H1 (cell line): ENCODE results near the gene ATP5ME. TPM values are rescaled to one million over a fixed set of nuclear protein-coding genes. Genes with fewer than 3 reads are reported as not detected.

Experiments
- CTCF ChIA-PET: fragments of 300-600 bp; sonication (Branson Sonifier 250); formaldehyde crosslinking; loops from one replicate; lab custom pipeline; 2021; ENCODE audit not compliant: partially characterized antibody; lab: Charles Lee
- POLR2A ChIA-PET: fragments of 300-600 bp; sonication (Branson Sonifier 250); formaldehyde crosslinking; loops from one replicate; lab custom pipeline; 2021; ENCODE audit warnings: inconsistent platforms; ENCODE audit not compliant: partially characterized antibody; lab: Charles Lee
- DNase-seq, 2 experiments: peaks; one replicate each; pipeline versions ENCODE4 v3.0.0 to v3.0.0-alpha.2; 2010 to 2022; ENCODE audit warnings: low spot score in 2 of 2, low read depth in 1 of 2, mixed read lengths in 1 of 2
- FAIRE-seq: peaks from 2 replicates; lab custom pipeline; 2011; peaks lifted over from hg19 to GRCh38; lab: Jason Lieb, UNC
- H2AFZ ChIP-seq: 2 replicates; pipeline ENCODE4 v1.8.1; 2012; ENCODE audit warnings: low read length, inconsistent platforms
- H2AK5ac ChIP-seq: 2 replicates; pipeline ENCODE4 v1.6.1; 2013; ENCODE audit warnings: low read depth, low read length
- H2BK120ac ChIP-seq: replicated peaks from 2 replicates; pipeline ENCODE3; 2013; ENCODE audit warnings: low read depth, low read length, inconsistent platforms
- H2BK12ac ChIP-seq: 2 replicates; pipeline ENCODE4 v1.6.1; 2013; ENCODE audit warnings: low read depth, low read length
- H2BK15ac ChIP-seq: 2 replicates; pipeline ENCODE4 v1.6.1; 2013; ENCODE audit warnings: low read length
- H2BK20ac ChIP-seq: 2 replicates; pipeline ENCODE4 v1.6.1; 2013; ENCODE audit warnings: low read length
- H2BK5ac ChIP-seq: 2 replicates; pipeline ENCODE4 v1.6.1; 2013; ENCODE audit warnings: low read depth, low read length
- H3K14ac ChIP-seq: 2 replicates; pipeline ENCODE4 v1.6.1; 2013; ENCODE audit warnings: inconsistent platforms; ENCODE audit not compliant: insufficient read length
- H3K18ac ChIP-seq: 2 replicates; pipeline ENCODE4 v1.6.1; 2013; ENCODE audit warnings: low read length; ENCODE audit errors: extremely low read depth
- H3K23ac ChIP-seq: 2 replicates; pipeline ENCODE4 v1.6.1; 2013; ENCODE audit warnings: inconsistent platforms; ENCODE audit not compliant: insufficient read length
- H3K23me2 ChIP-seq: 2 replicates; pipeline ENCODE4 v1.6.1; 2013; ENCODE audit warnings: low read depth, low read length
- H3K27ac ChIP-seq: 2 replicates; pipeline ENCODE4 v1.6.1; 2011; ENCODE audit warnings: low read depth, low read length, inconsistent platforms
- H3K27me3 ChIP-seq, 4 experiments: replicated peaks in 1 of 4; 1 replicate in 1 of 4; 2 replicates in 3 of 4; pipeline versions ENCODE4 v1.6.1 to v1.8.1; 2011 to 2013; ENCODE audit warnings: low read length in 3 of 4, mild to moderate bottlenecking in 3 of 4, inconsistent platforms in 2 of 4, mixed read lengths in 2 of 4, moderate library complexity in 1 of 4; ENCODE audit not compliant: control insufficient read depth in 3 of 4, insufficient read depth in 3 of 4; ENCODE audit errors: extremely low read depth in 1 of 4
- H3K36me3 ChIP-seq, 4 experiments: 2 replicates each; pipeline versions ENCODE4 v1.6.1 to v1.8.1; 2011 to 2013; ENCODE audit warnings: mild to moderate bottlenecking in 4 of 4, low read length in 3 of 4, moderate library complexity in 2 of 4, control low read depth in 1 of 4, inconsistent platforms in 1 of 4; ENCODE audit not compliant: insufficient read depth in 4 of 4, control insufficient read depth in 2 of 4
- H3K4ac ChIP-seq: replicated peaks from 2 replicates; pipeline ENCODE3; 2013; ENCODE audit warnings: low read length, low read depth, mixed read lengths, inconsistent platforms; ENCODE audit not compliant: insufficient read length
- H3K4me1 ChIP-seq, 4 experiments: replicated peaks in 1 of 4; 1 replicate in 1 of 4; 2 replicates in 3 of 4; pipeline versions ENCODE4 v1.6.1 to v1.8.1; 2011 to 2013; ENCODE audit warnings: low read length in 3 of 4, inconsistent platforms in 2 of 4, mixed read lengths in 1 of 4; ENCODE audit not compliant: insufficient read depth in 4 of 4, control insufficient read depth in 3 of 4
- H3K4me2 ChIP-seq, 2 experiments: 2 replicates each; pipeline versions ENCODE4 v1.6.1 to v1.8.1; 2011 to 2013; ENCODE audit warnings: low read depth in 2 of 2, low read length in 2 of 2, control low read depth in 1 of 2, inconsistent platforms in 1 of 2, mild to moderate bottlenecking in 1 of 2; ENCODE audit not compliant: insufficient read depth in 1 of 2
- H3K4me3 ChIP-seq, 4 experiments: fragments of 200-600, 300-600 bp in 1 of 4; sonication (generic), shearing (Covaris generic), sonication (Bioruptor Twin) in 1 of 4; 2 replicates each; pipeline versions ENCODE4 v1.5.1 to v1.8.1; 2011 to 2016; ENCODE audit warnings: low read length in 4 of 4, low read depth in 3 of 4, control low read depth in 2 of 4, inconsistent platforms in 2 of 4, mild to moderate bottlenecking in 2 of 4, mixed read lengths in 1 of 4, moderate library complexity in 1 of 4; ENCODE audit not compliant: insufficient read depth in 2 of 4; ENCODE audit errors: extremely low read depth in 1 of 4
- H3K56ac ChIP-seq: replicated peaks from 2 replicates; pipeline ENCODE3; 2013; ENCODE audit warnings: low read depth, mild to moderate bottlenecking, mixed read lengths, low read length, inconsistent platforms; ENCODE audit not compliant: insufficient read length
- H3K79me1 ChIP-seq: 2 replicates; pipeline ENCODE4 v1.6.1; 2013; ENCODE audit warnings: low read depth, low read length, control low read depth
- H3K79me2 ChIP-seq, 2 experiments: 2 replicates each; pipeline versions ENCODE4 v1.6.1 to v1.8.1; 2012 to 2013; ENCODE audit warnings: low read length in 2 of 2, mild to moderate bottlenecking in 2 of 2, inconsistent platforms in 1 of 2; ENCODE audit not compliant: insufficient read depth in 2 of 2, control insufficient read depth in 1 of 2
- H3K9ac ChIP-seq, 4 experiments: replicated peaks in 1 of 4; 1 replicate in 1 of 4; 2 replicates in 3 of 4; pipeline versions ENCODE4 v1.6.1 to v1.8.1; 2011 to 2013; ENCODE audit warnings: low read depth in 3 of 4, low read length in 3 of 4, control low read depth in 2 of 4, mild to moderate bottlenecking in 2 of 4, moderate library complexity in 2 of 4, inconsistent platforms in 1 of 4; ENCODE audit errors: extremely low read depth in 1 of 4
- H3K9me3 ChIP-seq, 2 experiments: 2 replicates each; pipeline versions ENCODE4 v1.6.1 to v1.8.1; 2012 to 2013; ENCODE audit warnings: mild to moderate bottlenecking in 2 of 2, moderate library complexity in 2 of 2, control low read depth in 1 of 2, inconsistent platforms in 1 of 2, low read depth in 1 of 2, low read length in 1 of 2, mixed read lengths in 1 of 2; ENCODE audit not compliant: insufficient read depth in 2 of 2
- H4K20me1 ChIP-seq, 2 experiments: replicated peaks in 1 of 2; 2 replicates each; pipeline versions ENCODE3 to v1.8.1; 2011 to 2013; ENCODE audit warnings: inconsistent platforms in 2 of 2, low read length in 2 of 2, mild to moderate bottlenecking in 1 of 2; ENCODE audit not compliant: insufficient read depth in 2 of 2, control insufficient read depth in 1 of 2
- H4K5ac ChIP-seq: 2 replicates; pipeline ENCODE4 v1.6.1; 2013; ENCODE audit warnings: low read length, low read depth, mixed read lengths, inconsistent platforms; ENCODE audit not compliant: insufficient read length
- H4K8ac ChIP-seq: 2 replicates; pipeline ENCODE4 v1.8.0; 2013; ENCODE audit warnings: mild to moderate bottlenecking, moderate library complexity, low read length, inconsistent platforms; ENCODE audit not compliant: insufficient read depth; ENCODE audit errors: extremely low read depth
- H4K91ac ChIP-seq: replicated peaks from 2 replicates; pipeline ENCODE3; 2013; ENCODE audit warnings: low read length, mixed read lengths, inconsistent platforms; ENCODE audit not compliant: insufficient read length
- ATF2 ChIP-seq: IDR thresholded peaks from 2 replicates; pipeline ENCODE4 v1.6.1; 2012; ENCODE audit warnings: low read length, inconsistent platforms
- GABPA ChIP-seq: IDR thresholded peaks from 2 replicates; pipeline ENCODE4 v1.6.1; 2011; ENCODE audit warnings: mild to moderate bottlenecking, low read length, moderate library complexity, borderline replicate concordance; ENCODE audit not compliant: insufficient read depth
- KDM4A ChIP-seq: IDR thresholded peaks from one replicate; pipeline ENCODE4 v1.7.1; 2012; ENCODE audit warnings: low read depth, mild to moderate bottlenecking, moderate library complexity, low read length, inconsistent platforms; ENCODE audit not compliant: severe bottlenecking
- KDM5A ChIP-seq: fragments of 200-600 bp; IDR thresholded peaks from 2 replicates; pipeline ENCODE4 v1.7.1; 2012; ENCODE audit warnings: mild to moderate bottlenecking, low read length, inconsistent platforms, mixed read lengths
- TAF7 ChIP-seq: optimal IDR thresholded peaks from 2 replicates; pipeline ENCODE3; 2011; ENCODE audit warnings: low read depth, mild to moderate bottlenecking, inconsistent platforms, low read length, moderate library complexity, borderline replicate concordance
- ZNF274 ChIP-seq: IDR thresholded peaks from 2 replicates; pipeline ENCODE4 v1.7.0; 2012; ENCODE audit warnings: low read length, borderline replicate concordance; ENCODE audit errors: extremely low read depth
- WGBS, 2 experiments: shearing (Covaris generic) in 1 of 2; methylation state at CpG; one replicate each; pipeline versions ENCODE4 v1.1.6 to v1.1.7; 2013 to 2015; ENCODE audit warnings: low lambda C conversion rate in 2 of 2, mixed read lengths in 2 of 2, inconsistent platforms in 1 of 2, low coverage in 1 of 2, missing lambda C conversion rate in 1 of 2; ENCODE audit not compliant: insufficient replicate concordance in 2 of 2, insufficient coverage in 1 of 2, insufficient read length in 1 of 2; ENCODE audit errors: extremely low coverage in 1 of 2, missing lambda C conversion rate in 1 of 2; 5-methylcytosine and 5-hydroxymethylcytosine counted together
- polyA plus RNA-seq, 7 experiments: library from polyadenylated mRNA; depleted of rRNA in 3 of 7; stranded (reverse) in 5 of 7; unstranded in 2 of 7; fragments of >200 nt in 5 of 7; fragments of 200-250 nt in 2 of 7; gene quantifications; 1 replicate in 5 of 7; 2 replicates in 1 of 7; 4 replicates in 1 of 7; pipeline versions ENCODE4 v1.2.1 to v1.2.3, GENCODE V29; 2011 to 2013; ENCODE audit warnings: missing spikeins in 2 of 7, mixed read lengths in 2 of 7
- total RNA-seq: library from RNA; stranded (reverse); fragmentation: NEBNext Ultra II Directional; extraction: Animal tissue kit (Norgen Biotek cat#: 25700); gene quantifications from 2 replicates; pipeline ENCODE4 v1.2.1, GENCODE V29; 2021

ATP5ME gene
- total and polyA plus RNA-seq, 2 of the 8 experiments (the other 6 are each of a cell fraction or from before 2014, with no cell fraction given): 375 to 450 TPM

GRCh38 chr4:627347-628125 lies 46.5 kb downstream of the ATP5ME start:
- Histone ChIP-seq H3K4ac (no peak overlapping the region), H3K27ac (no peak overlapping the region)
- FAIRE-seq: no peak

More at GRCh38 chr4:627347-628125, 46.5 kb downstream of the ATP5ME start:
- no peak overlapping the region for H2BK5ac ChIP-seq
- H4K91ac ChIP-seq: no peak overlapping the region
- no peak overlapping the region for H2BK120ac ChIP-seq
- no peaks in the 10 kb centered on the region for H3K36me3 ChIP-seq
- H3K9ac ChIP-seq: no peak overlapping the region
- H2BK20ac ChIP-seq: no peak overlapping the region
- no peak overlapping the region for H2AK5ac ChIP-seq
- H3K14ac ChIP-seq: no peak overlapping the region
- no peak overlapping the region for H3K4me2 ChIP-seq
- peaks cover 6 to 10% of the 10 kb centered on the region in 2 experiments; a peak in 3 of 4 replicates for H3K9me3 ChIP-seq
- no peak overlapping the region for H4K8ac ChIP-seq
- H3K23ac ChIP-seq: no peak overlapping the region
- WGBS, 2 experiments: 91% methylated on average over 10 of the region's 15 CpGs; no CpG with 5 or more reads in 1 of the 2 experiments
- no peaks in the 10 kb centered on the region; a peak in 1 of 7 replicates for H3K27me3 ChIP-seq
- no peaks in the 10 kb centered on the region for H3K79me2 ChIP-seq
- H3K4me3 ChIP-seq: no peak overlapping the region
- no peak overlapping the region for H2BK12ac ChIP-seq
- H3K18ac ChIP-seq: no peak overlapping the region
- peaks cover 0 to under 1% of the 10 kb centered on the region in 2 experiments for H4K20me1 ChIP-seq
- no peaks in the 10 kb centered on the region for H3K23me2 ChIP-seq
- POLR2A ChIA-PET: interaction anchor here (0.8 kb wide), 1 partner anchor 16 kb away, joined by 3 read pairs; no protein-coding TSS in a partner anchor
- H3K79me1 ChIP-seq: no peaks in the 10 kb centered on the region; the same call in 1 of the 2 replicates
- CTCF ChIA-PET: interaction anchor here (2.0 kb wide), 1 partner anchor 25 kb away, joined by 5 read pairs; no protein-coding TSS in a partner anchor
- no peak overlapping the region for H2AFZ ChIP-seq
- H2BK15ac ChIP-seq: no peak overlapping the region
- peaks cover 0 to 18% (median 8%) of the 10 kb centered on the region in 4 experiments; a peak in 5 of 7 replicates for H3K4me1 ChIP-seq
- no peak for DNase-seq
- no peak overlapping the region for H3K56ac ChIP-seq
- TF ChIP-seq KDM5A: no peak
- no peak for TF ChIP-seq GABPA
- TF ChIP-seq TAF7: no peak
- TF ChIP-seq ZNF274: no peak
- no peak for TF ChIP-seq ATF2
- no peak for TF ChIP-seq KDM4A
- no peak overlapping the region for H4K5ac ChIP-seq
